K562 (cell line): ENCODE results near the gene TMC1. TPM values are rescaled to one million over a fixed set of nuclear protein-coding genes. Genes with fewer than 3 reads are reported as not detected.
A peak's percentile ranks its signal among the peaks of the same experiment; 100 is the strongest.

Experiments used
- ARID1B ChIP-seq: fragments of 450-650 bp; IDR thresholded peaks from 2 replicates; pipeline ENCODE4 v1.6.1; 2016; ENCODE audit warnings: antibody characterized with exemption, mild to moderate bottlenecking, inconsistent platforms
- ETS2 ChIP-seq: IDR thresholded peaks from 2 replicates; pipeline ENCODE4 v1.6.1; 2016; ENCODE audit warnings: borderline replicate concordance, missing genetic modification characterization, mild to moderate bottlenecking, moderate library complexity, missing compliant biosample characterization; ENCODE audit not compliant: poor library complexity, severe bottlenecking
- FOSL1 ChIP-seq: fragments of 200-800 bp; sonication (Bioruptor generic); conservative IDR thresholded peaks from 2 replicates; pipeline ENCODE4 v1.6.1; 2016; ENCODE audit warnings: missing genetic modification characterization, missing compliant biosample characterization
- HEY1 ChIP-seq: fragments of 250-450 bp; sonication (Bioruptor Pico); IDR thresholded peaks from 2 replicates; pipeline ENCODE4 v1.5.0; 2020; ENCODE audit warnings: mild to moderate bottlenecking, moderate library complexity, borderline replicate concordance
- HIVEP1 ChIP-seq: fragments of 250-450 bp; sonication (Bioruptor Pico); IDR thresholded peaks from 2 replicates; pipeline ENCODE4 v1.4.0; 2020; ENCODE audit warnings: mild to moderate bottlenecking
- NFIC ChIP-seq: fragments of 450-650 bp; IDR thresholded peaks from 2 replicates; pipeline ENCODE4 v1.6.1; 2017; ENCODE audit warnings: mild to moderate bottlenecking, inconsistent platforms
- SOX6 ChIP-seq: fragments of 450-650 bp; IDR thresholded peaks from 2 replicates; pipeline ENCODE4 v1.6.1; 2014; ENCODE audit warnings: mild to moderate bottlenecking
- TSHZ1 ChIP-seq: fragments of 250-450 bp; sonication (Bioruptor Pico); IDR thresholded peaks from 2 replicates; pipeline ENCODE4 v1.4.0; 2020; ENCODE audit warnings: mild to moderate bottlenecking, moderate library complexity
- ZFPM2 ChIP-seq: fragments of 250-450 bp; sonication (Bioruptor Pico); IDR thresholded peaks from 2 replicates; pipeline ENCODE4 v1.5.1; 2022; ENCODE audit warnings: mild to moderate bottlenecking
- ZNF316 ChIP-seq: fragments of 450-650 bp; IDR thresholded peaks from 2 replicates; pipeline ENCODE4 v1.6.1; 2016
- ZNF41 ChIP-seq: fragments of 250-450 bp; sonication (Bioruptor Pico); conservative IDR thresholded peaks from 2 replicates; pipeline ENCODE4 v1.4.0; 2020; ENCODE audit warnings: mild to moderate bottlenecking
- ZNF764 ChIP-seq: fragments of 250-450 bp; sonication (Bioruptor Pico); IDR thresholded peaks from 2 replicates; pipeline ENCODE4 v1.4.0; 2020; ENCODE audit warnings: low read depth, mild to moderate bottlenecking, moderate library complexity
- polyA plus RNA-seq, 8 experiments: library from polyadenylated mRNA; depleted of rRNA in 4 of 8; stranded (reverse) in 5 of 8; unstranded in 3 of 8; fragments of >200 nt; fragmentation: Nextera tagmentation in 2 of 8; fragmentation: Illumina TruSeq in 1 of 8; extraction: Ambion mirVana in 2 of 8; extraction: Trizol in 1 of 8; gene quantifications; 2 replicates each; pipeline versions ENCODE4 v1.2.1 to v1.2.3, GENCODE V29; 2011 to 2014; ENCODE audit warnings: inconsistent platforms in 1 of 8, missing spikeins in 1 of 8
- total RNA-seq, 7 experiments: library from RNA; depleted of rRNA in 6 of 7; stranded (reverse); fragments of >200 nt in 6 of 7; fragmentation: Illumina TruSeq in 2 of 7; extraction: Trizol in 2 of 7; gene quantifications; 2 replicates each; pipeline versions ENCODE4 v1.2.1 to v1.2.3, GENCODE V29; 2011 to 2021; ENCODE audit warnings: low replicate concordance in 1 of 7
- TF ChIP-seq, protein P1 (sequence below): fragments of 200-600 bp; sonication (generic); IDR thresholded peaks from one replicate; pipeline ENCODE4 v1.6.1; 2012; ENCODE audit warnings: mild to moderate bottlenecking, low read depth, low read length, inconsistent platforms

Gene TMC1
- total and polyA plus RNA-seq, 9 of the 15 experiments (the other 6 are each of a cell fraction or from before 2014, with no cell fraction given) = 0.10 to 0.15 TPM; not detected in 7

DNA sequence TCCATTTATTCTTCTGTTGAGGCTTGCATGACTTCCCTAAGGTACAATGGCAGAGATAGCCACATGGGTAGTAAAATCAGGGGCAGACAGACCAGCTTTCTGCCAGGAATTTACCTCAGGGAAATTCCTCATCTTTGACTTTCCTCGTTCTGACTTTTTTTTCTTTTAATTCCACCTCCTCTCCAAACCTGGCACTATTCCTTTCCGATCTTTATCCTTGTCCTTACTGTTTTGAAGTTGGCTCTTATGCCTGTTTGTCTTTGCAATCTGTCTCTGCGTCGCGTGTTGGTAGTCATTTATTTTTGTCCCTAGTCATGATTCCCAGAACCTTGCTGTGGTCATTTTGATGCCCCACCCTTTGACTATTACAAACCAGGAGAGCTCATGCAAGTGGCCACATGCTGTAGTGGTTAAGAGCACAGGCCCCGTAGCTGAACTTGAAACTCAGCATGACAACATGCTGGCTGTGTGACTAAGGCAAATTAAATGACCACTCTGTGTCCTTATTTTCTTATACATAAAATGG lies 19.0 kb downstream of the TMC1 start (continued):
- no peak for TF ChIP-seq TSHZ1
- 0 out of 2 replicates have a peak, but pooled peaks have one; percentile 26 for TF ChIP-seq FOSL1 (tag)
- TF ChIP-seq ARID1B = peak; percentile 77
- no peak for TF ChIP-seq HIVEP1 (CRISPR knock-in tag)
- no peak for TF ChIP-seq ZNF764 (CRISPR knock-in tag)
- no peak for TF ChIP-seq ZFPM2 (CRISPR knock-in tag)
- TF ChIP-seq HEY1 (CRISPR knock-in tag) = no peak
- peak; percentile 28 for TF ChIP-seq NFIC
- TF ChIP-seq, protein P1, sequence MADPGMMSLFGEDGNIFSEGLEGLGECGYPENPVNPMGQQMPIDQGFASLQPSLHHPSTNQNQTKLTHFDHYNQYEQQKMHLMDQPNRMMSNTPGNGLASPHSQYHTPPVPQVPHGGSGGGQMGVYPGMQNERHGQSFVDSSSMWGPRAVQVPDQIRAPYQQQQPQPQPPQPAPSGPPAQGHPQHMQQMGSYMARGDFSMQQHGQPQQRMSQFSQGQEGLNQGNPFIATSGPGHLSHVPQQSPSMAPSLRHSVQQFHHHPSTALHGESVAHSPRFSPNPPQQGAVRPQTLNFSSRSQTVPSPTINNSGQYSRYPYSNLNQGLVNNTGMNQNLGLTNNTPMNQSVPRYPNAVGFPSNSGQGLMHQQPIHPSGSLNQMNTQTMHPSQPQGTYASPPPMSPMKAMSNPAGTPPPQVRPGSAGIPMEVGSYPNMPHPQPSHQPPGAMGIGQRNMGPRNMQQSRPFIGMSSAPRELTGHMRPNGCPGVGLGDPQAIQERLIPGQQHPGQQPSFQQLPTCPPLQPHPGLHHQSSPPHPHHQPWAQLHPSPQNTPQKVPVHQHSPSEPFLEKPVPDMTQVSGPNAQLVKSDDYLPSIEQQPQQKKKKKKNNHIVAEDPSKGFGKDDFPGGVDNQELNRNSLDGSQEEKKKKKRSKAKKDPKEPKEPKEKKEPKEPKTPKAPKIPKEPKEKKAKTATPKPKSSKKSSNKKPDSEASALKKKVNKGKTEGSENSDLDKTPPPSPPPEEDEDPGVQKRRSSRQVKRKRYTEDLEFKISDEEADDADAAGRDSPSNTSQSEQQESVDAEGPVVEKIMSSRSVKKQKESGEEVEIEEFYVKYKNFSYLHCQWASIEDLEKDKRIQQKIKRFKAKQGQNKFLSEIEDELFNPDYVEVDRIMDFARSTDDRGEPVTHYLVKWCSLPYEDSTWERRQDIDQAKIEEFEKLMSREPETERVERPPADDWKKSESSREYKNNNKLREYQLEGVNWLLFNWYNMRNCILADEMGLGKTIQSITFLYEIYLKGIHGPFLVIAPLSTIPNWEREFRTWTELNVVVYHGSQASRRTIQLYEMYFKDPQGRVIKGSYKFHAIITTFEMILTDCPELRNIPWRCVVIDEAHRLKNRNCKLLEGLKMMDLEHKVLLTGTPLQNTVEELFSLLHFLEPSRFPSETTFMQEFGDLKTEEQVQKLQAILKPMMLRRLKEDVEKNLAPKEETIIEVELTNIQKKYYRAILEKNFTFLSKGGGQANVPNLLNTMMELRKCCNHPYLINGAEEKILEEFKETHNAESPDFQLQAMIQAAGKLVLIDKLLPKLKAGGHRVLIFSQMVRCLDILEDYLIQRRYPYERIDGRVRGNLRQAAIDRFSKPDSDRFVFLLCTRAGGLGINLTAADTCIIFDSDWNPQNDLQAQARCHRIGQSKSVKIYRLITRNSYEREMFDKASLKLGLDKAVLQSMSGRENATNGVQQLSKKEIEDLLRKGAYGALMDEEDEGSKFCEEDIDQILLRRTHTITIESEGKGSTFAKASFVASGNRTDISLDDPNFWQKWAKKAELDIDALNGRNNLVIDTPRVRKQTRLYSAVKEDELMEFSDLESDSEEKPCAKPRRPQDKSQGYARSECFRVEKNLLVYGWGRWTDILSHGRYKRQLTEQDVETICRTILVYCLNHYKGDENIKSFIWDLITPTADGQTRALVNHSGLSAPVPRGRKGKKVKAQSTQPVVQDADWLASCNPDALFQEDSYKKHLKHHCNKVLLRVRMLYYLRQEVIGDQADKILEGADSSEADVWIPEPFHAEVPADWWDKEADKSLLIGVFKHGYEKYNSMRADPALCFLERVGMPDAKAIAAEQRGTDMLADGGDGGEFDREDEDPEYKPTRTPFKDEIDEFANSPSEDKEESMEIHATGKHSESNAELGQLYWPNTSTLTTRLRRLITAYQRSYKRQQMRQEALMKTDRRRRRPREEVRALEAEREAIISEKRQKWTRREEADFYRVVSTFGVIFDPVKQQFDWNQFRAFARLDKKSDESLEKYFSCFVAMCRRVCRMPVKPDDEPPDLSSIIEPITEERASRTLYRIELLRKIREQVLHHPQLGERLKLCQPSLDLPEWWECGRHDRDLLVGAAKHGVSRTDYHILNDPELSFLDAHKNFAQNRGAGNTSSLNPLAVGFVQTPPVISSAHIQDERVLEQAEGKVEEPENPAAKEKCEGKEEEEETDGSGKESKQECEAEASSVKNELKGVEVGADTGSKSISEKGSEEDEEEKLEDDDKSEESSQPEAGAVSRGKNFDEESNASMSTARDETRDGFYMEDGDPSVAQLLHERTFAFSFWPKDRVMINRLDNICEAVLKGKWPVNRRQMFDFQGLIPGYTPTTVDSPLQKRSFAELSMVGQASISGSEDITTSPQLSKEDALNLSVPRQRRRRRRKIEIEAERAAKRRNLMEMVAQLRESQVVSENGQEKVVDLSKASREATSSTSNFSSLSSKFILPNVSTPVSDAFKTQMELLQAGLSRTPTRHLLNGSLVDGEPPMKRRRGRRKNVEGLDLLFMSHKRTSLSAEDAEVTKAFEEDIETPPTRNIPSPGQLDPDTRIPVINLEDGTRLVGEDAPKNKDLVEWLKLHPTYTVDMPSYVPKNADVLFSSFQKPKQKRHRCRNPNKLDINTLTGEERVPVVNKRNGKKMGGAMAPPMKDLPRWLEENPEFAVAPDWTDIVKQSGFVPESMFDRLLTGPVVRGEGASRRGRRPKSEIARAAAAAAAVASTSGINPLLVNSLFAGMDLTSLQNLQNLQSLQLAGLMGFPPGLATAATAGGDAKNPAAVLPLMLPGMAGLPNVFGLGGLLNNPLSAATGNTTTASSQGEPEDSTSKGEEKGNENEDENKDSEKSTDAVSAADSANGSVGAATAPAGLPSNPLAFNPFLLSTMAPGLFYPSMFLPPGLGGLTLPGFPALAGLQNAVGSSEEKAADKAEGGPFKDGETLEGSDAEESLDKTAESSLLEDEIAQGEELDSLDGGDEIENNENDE = no peak
- TF ChIP-seq ZNF41 (CRISPR knock-in tag) = no peak
- peak; percentile 78 for TF ChIP-seq ZNF316
- 0 out of 2 replicates have a peak, but pooled peaks have one; percentile 21 for TF ChIP-seq SOX6
- no peak for TF ChIP-seq ETS2 (tag)
